ENCODE results near the gene U2SURP. TPM values are rescaled to one million over a fixed set of nuclear protein-coding genes. Genes with fewer than 3 reads are reported as not detected.

U2SURP gene
- total RNA-seq, 6 donors from 2014 or later = 47.4 to 126 (median 58.6) TPM

- 76 to 90% methylated on average over 5 of the region's 5 CpGs for WGBS, 2 donors
Measured at GRCh38 chr3:143105170-143105569, 103.8 kb downstream of the U2SURP start.

GRCh38 chr3:143109861-143110260, 108.5 kb downstream of the U2SURP start:
- no peak for DNase-seq

More at GRCh38 chr3:143105170-143105569, 103.8 kb downstream of the U2SURP start:
- no peaks in the 10 kb centered on the region for H3K27me3 ChIP-seq
- no peaks in the 10 kb centered on the region for H3K36me3 ChIP-seq
- TF ChIP-seq POLR2AphosphoS5 (IDR thresholded peaks at IDR 0.05) = no peak
- TF ChIP-seq POLR2A (IDR thresholded peaks at IDR 0.05) = no peak
- no peak for TF ChIP-seq EP300 (IDR thresholded peaks at IDR 0.05)
- ATAC-seq (ENCODE audit: low FRiP score in 2 of 2) = no peak
- H3K9me3 ChIP-seq = peaks cover 10 to 30% (median 25%) of the 10 kb centered on the region in 4 donors
- no peak overlapping the region for H3K4me3 ChIP-seq
- no peaks in the 10 kb centered on the region for H3K4me1 ChIP-seq
- DNase-seq = no peak
- H3K27ac ChIP-seq = no peak overlapping the region

More at GRCh38 chr3:143109861-143110260, 108.5 kb downstream of the U2SURP start:
- no peaks in the 10 kb centered on the region for H3K27me3 ChIP-seq
- no peak overlapping the region for H3K27ac ChIP-seq
- ATAC-seq (ENCODE audit: low FRiP score in 2 of 2) = no peak
- no peak overlapping the region for H3K4me3 ChIP-seq
- WGBS, 2 donors = 79 to 83% methylated on average over 4 to 5 of the region's 5 CpGs
- TF ChIP-seq EP300 (IDR thresholded peaks at IDR 0.05) = no peak
- no peak for TF ChIP-seq CTCF (IDR thresholded peaks at IDR 0.05)
- no peak for TF ChIP-seq POLR2AphosphoS5 (IDR thresholded peaks at IDR 0.05)
- no peak for TF ChIP-seq POLR2A (IDR thresholded peaks at IDR 0.05)
- H3K9me3 ChIP-seq = peaks cover 8 to 16% (median 15%) of the 10 kb centered on the region in 4 donors
- H3K4me1 ChIP-seq = no peaks in the 10 kb centered on the region
- H3K36me3 ChIP-seq = no peaks in the 10 kb centered on the region

Small RNA genes within 50 kb of the gene (small RNA-seq; reads per million reads assigned to genes)
- gene AC021074.2 = 0 reads per million in 4 donors

Other genes with a start within 250 kb of the U2SURP start
- gene PCOLCE2, start 112.5 kb upstream of the U2SURP start, total RNA-seq = 10 to 100 TPM in 5 of 6 donors, 1 to 10 TPM in 1; 9.4 to 46.3 (median 17.9) TPM
- not detected for gene PAQR9, start 37.9 kb upstream of the U2SURP start, total RNA-seq
- gene CHST2, start 118.2 kb downstream of the U2SURP start, total RNA-seq = 10 to 100 TPM in 4 of 6 donors, 1 to 10 TPM in 2; 2.1 to 12.8 (median 11.7) TPM

Measured in upper lobe of left lung (tissue), 6 donors.